HepG2 (cell line): ENCODE results near the gene KIF1C. TPM values are rescaled to one million over a fixed set of nuclear protein-coding genes. Genes with fewer than 3 reads are reported as not detected.

Experiments
- CCAR2 ChIP-seq: fragments of 200-400 bp; formaldehyde crosslinking; optimal IDR thresholded peaks from 2 replicates; pipeline ENCODE3; 2018; ENCODE audit warnings: low read depth, mild to moderate bottlenecking, low read length, moderate library complexity
- GABPA ChIP-seq, 2 experiments: IDR thresholded peaks; 2 replicates each; pipeline ENCODE4 v1.6.1; 2011 to 2016; ENCODE audit warnings: low read depth in 2 of 2, low read length in 1 of 2, missing biosample characterization in 1 of 2, missing genetic modification characterization in 1 of 2
- HMGXB4 ChIP-seq, 2 experiments: sonication (generic) in 1 of 2; formaldehyde crosslinking in 1 of 2; IDR thresholded peaks; 2 replicates each; pipeline versions ENCODE4 v1.4.0 to v1.6.1; 2018 to 2020; ENCODE audit warnings: missing genetic modification reagents in 2 of 2, borderline replicate concordance in 1 of 2, low read depth in 1 of 2, mild to moderate bottlenecking in 1 of 2, missing biosample characterization in 1 of 2
- MAFK ChIP-seq, 2 experiments: IDR thresholded peaks in 1 of 2; conservative IDR thresholded peaks in 1 of 2; 2 replicates each; pipeline ENCODE4 v1.6.1; 2011; ENCODE audit warnings: improper control_type of control experiment in 2 of 2, low read length in 2 of 2
- MED1 ChIP-seq: sonication (generic); formaldehyde crosslinking; IDR thresholded peaks from 2 replicates; pipeline ENCODE4 v1.4.0; 2020; ENCODE audit warnings: missing genetic modification reagents
- NFE2L2 ChIP-seq: fragments of 150-350 bp; IDR thresholded peaks from 2 replicates; pipeline ENCODE4 v1.6.1; 2014; ENCODE audit warnings: low read length
- NONO ChIP-seq, 2 experiments: fragments of 450-650 bp in 1 of 2; sonication (generic) in 1 of 2; formaldehyde crosslinking in 1 of 2; IDR thresholded peaks in 1 of 2; conservative IDR thresholded peaks in 1 of 2; 2 replicates each; pipeline versions ENCODE4 v1.6.1 to v1.8.0; 2017 to 2022; ENCODE audit warnings: mild to moderate bottlenecking in 1 of 2, missing genetic modification reagents in 1 of 2, moderate library complexity in 1 of 2
- PAWR ChIP-seq: sonication (generic); formaldehyde crosslinking; IDR thresholded peaks from 2 replicates; pipeline ENCODE4 v1.4.0; 2020; ENCODE audit warnings: missing genetic modification reagents, mild to moderate bottlenecking, borderline replicate concordance
- RAD21 ChIP-seq: fragments of 450-650 bp; formaldehyde crosslinking; IDR thresholded peaks from 2 replicates; pipeline ENCODE4 v1.5.0; 2020; ENCODE audit warnings: mild to moderate bottlenecking
- RXRB ChIP-seq: IDR thresholded peaks from 2 replicates; pipeline ENCODE4 v1.6.1; 2016; ENCODE audit warnings: borderline replicate concordance, missing genetic modification reagents, missing compliant biosample characterization
- SRF ChIP-seq: IDR thresholded peaks from 2 replicates; pipeline ENCODE4 v1.6.1; 2011; ENCODE audit warnings: mild to moderate bottlenecking, low read depth, low read length, moderate library complexity
- TAF1 ChIP-seq: sonication (generic); formaldehyde crosslinking; IDR thresholded peaks from 2 replicates; pipeline ENCODE4 v1.4.0; 2020; ENCODE audit warnings: missing genetic modification reagents
- XRCC5 ChIP-seq: fragments of 200-400 bp; formaldehyde crosslinking; optimal IDR thresholded peaks from 2 replicates; pipeline ENCODE3; 2017; ENCODE audit warnings: mild to moderate bottlenecking, low read length
- YY1 ChIP-seq: IDR thresholded peaks from 2 replicates; pipeline ENCODE4 v1.6.1; 2011; ENCODE audit warnings: low read length, low read depth, moderate library complexity, mild to moderate bottlenecking; ENCODE audit not compliant: insufficient read depth, insufficient replicate concordance
- ZFP41 ChIP-seq: sonication (generic); formaldehyde crosslinking; IDR thresholded peaks from 2 replicates; pipeline ENCODE4 v1.4.0; 2020; ENCODE audit warnings: mild to moderate bottlenecking, missing genetic modification reagents, borderline replicate concordance
- ZNF121 ChIP-seq: sonication (generic); formaldehyde crosslinking; IDR thresholded peaks from 2 replicates; pipeline ENCODE4 v1.5.0; 2020; ENCODE audit warnings: mild to moderate bottlenecking, missing genetic modification reagents
- ZNF225 ChIP-seq: sonication (generic); formaldehyde crosslinking; IDR thresholded peaks from 2 replicates; pipeline ENCODE4 v1.4.0; 2020; ENCODE audit warnings: mild to moderate bottlenecking, missing genetic modification reagents
- ZNF44 ChIP-seq: sonication (generic); formaldehyde crosslinking; IDR thresholded peaks from 2 replicates; pipeline ENCODE4 v1.5.1; 2020; ENCODE audit warnings: mild to moderate bottlenecking, missing genetic modification reagents
- ZNF547 ChIP-seq: sonication (generic); formaldehyde crosslinking; IDR thresholded peaks from 2 replicates; pipeline ENCODE4 v1.5.1; 2020; ENCODE audit warnings: mild to moderate bottlenecking, missing genetic modification reagents
- ZNF781 ChIP-seq: sonication (generic); formaldehyde crosslinking; IDR thresholded peaks from 2 replicates; pipeline ENCODE4 v1.5.1; 2020; ENCODE audit warnings: borderline replicate concordance, mild to moderate bottlenecking, missing genetic modification reagents; ENCODE audit errors: not compliant biosample characterization
- polyA plus RNA-seq, 8 experiments: library from polyadenylated mRNA; depleted of rRNA in 3 of 8; stranded (reverse) in 7 of 8; unstranded in 1 of 8; fragments of >200 nt; fragmentation: Illumina TruSeq in 4 of 8; extraction: Trizol in 4 of 8; gene quantifications; 2 replicates each; pipeline versions ENCODE4 v1.2.1 to v1.2.3, GENCODE V29; 2011 to 2016; ENCODE audit warnings: low read depth in 4 of 8, missing spikeins in 1 of 8, mixed read lengths in 1 of 8; ENCODE audit not compliant: insufficient read depth in 1 of 8
- total RNA-seq, 5 experiments: library from RNA; depleted of rRNA; stranded (reverse); fragments of >200 nt; fragmentation: Illumina TruSeq; extraction: Trizol; gene quantifications; 2 replicates each; pipeline ENCODE4 v1.2.3, GENCODE V29; 2016; ENCODE audit warnings: low read depth in 1 of 5
- TF ChIP-seq, protein P1 (sequence below): sonication (generic); formaldehyde crosslinking; IDR thresholded peaks from 2 replicates; pipeline ENCODE4 v1.5.1; 2020; ENCODE audit warnings: missing genetic modification reagents, mild to moderate bottlenecking, borderline replicate concordance
- TF ChIP-seq, protein P2 (sequence below): sonication (generic); formaldehyde crosslinking; IDR thresholded peaks from 2 replicates; pipeline ENCODE4 v1.5.1; 2020; ENCODE audit warnings: missing genetic modification reagents, mild to moderate bottlenecking, borderline replicate concordance

The KIF1C gene
- total and polyA plus RNA-seq, 2 of the 13 experiments (the other 11 are each of a cell fraction or from before 2014, with no cell fraction given) = 70.0 to 104 TPM

DNA sequence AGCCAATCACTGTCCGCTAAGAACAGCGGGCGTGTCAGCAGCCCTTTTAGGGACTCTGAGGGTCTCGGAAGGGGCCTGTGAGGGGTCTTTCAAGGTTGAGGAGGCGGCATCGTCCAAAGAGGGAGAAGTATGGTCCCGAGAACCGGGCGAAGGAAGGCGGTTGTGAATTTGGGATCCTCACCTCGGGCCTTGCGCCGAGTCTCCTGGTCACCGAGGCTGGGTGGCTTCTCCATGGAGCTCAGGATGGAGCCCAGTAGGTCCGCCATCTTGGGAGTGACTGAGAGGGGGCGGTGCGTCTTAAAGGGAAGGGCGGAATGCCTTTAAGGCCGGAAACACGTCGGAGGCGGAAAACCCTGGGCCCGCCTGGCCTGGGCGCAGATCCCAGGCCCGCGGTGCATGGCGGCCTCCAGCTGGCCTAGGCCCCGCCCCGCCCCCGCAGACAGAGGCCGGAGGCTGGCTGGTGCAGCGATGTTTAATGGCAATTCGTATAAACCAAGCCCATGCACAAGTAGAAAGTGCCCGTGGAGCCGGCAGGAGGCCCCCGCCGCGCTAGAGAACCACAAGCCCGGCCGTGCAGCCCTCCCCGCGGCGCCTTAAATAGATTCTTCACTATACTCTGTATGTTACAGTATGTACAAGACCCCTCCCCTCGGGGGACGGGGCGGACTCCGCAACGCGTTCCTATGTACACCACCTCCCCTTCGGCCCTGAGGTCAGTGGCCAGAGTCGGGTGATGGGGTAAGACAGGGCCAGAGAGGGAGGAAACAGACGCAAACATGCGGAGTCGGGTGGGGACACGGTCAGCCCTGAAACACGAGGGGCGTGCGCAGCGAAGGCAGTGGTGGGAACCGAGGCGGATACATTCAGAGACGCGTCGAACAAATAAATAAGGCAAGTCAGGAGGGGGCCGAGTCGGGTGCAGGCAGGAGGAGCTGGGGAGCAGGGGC, 29.9 kb upstream of the KIF1C start, which contains the start of gene SPAG7 (continued):
- TF ChIP-seq CCAR2 = no peak
- TF ChIP-seq MAFK (conservative IDR thresholded peaks at IDR 0.05 in 1 of 2, IDR thresholded peaks at IDR 0.05 in 1 of 2; ENCODE audit: low read length in 2 of 2) = no peak
- peak; percentile 38; the same call in 1 of the 2 replicates for TF ChIP-seq ZNF225 (CRISPR knock-in tag)
- no peak; the same call in none of the 2 replicates for TF ChIP-seq ZFP41
- no peak for TF ChIP-seq NONO (IDR thresholded peaks at IDR 0.05)
- TF ChIP-seq NONO (CRISPR knock-in tag; conservative IDR thresholded peaks at IDR 0.05) = no peak; the same call in none of the 2 replicates
- TF ChIP-seq ZNF121 (CRISPR knock-in tag) = peak; percentile 45; the same call in 1 of the 2 replicates
- TF ChIP-seq RAD21 (CRISPR knock-in tag) = peak; percentile 77
- peak; percentile 65 for TF ChIP-seq RXRB
- TF ChIP-seq, protein P1, sequence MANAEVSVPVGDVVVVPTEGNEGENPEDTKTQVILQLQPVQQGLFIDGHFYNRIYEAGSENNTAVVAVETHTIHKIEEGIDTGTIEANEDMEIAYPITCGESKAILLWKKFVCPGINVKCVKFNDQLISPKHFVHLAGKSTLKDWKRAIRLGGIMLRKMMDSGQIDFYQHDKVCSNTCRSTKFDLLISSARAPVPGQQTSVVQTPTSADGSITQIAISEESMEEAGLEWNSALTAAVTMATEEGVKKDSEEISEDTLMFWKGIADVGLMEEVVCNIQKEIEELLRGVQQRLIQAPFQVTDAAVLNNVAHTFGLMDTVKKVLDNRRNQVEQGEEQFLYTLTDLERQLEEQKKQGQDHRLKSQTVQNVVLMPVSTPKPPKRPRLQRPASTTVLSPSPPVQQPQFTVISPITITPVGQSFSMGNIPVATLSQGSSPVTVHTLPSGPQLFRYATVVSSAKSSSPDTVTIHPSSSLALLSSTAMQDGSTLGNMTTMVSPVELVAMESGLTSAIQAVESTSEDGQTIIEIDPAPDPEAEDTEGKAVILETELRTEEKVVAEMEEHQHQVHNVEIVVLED (CRISPR knock-in tag) = peak; percentile 74
- TF ChIP-seq TAF1 (CRISPR knock-in tag) = peak; percentile 92
- no peak for TF ChIP-seq ZNF781 (CRISPR knock-in tag)
- no peak; the same call in 1 of the 2 replicates for TF ChIP-seq ZNF547
- peak in 1 of 2 experiments; percentile 27; a peak in 2 of 4 replicates for TF ChIP-seq HMGXB4 (CRISPR knock-in tag; IDR thresholded peaks at IDR 0.05; ENCODE audit: borderline replicate concordance in 1 of 2, low read depth in 1 of 2)
- TF ChIP-seq XRCC5 = peak; percentile 45
- peak; percentile 25; the same call in 1 of the 2 replicates for TF ChIP-seq MED1 (CRISPR knock-in tag)
- no peak for TF ChIP-seq PAWR
- no peak for TF ChIP-seq NFE2L2
- TF ChIP-seq ZNF44 = no peak
- peak; percentile 57 for TF ChIP-seq GABPA (IDR thresholded peaks at IDR 0.05; ENCODE audit: low read depth, low read length)
- TF ChIP-seq GABPA (CRISPR knock-in tag; IDR thresholded peaks at IDR 0.05; ENCODE audit: low read depth) = peak; percentile 66; the same call in 1 of the 2 replicates
- TF ChIP-seq SRF = peak; percentile 95
- TF ChIP-seq YY1 = peak; percentile 97
- TF ChIP-seq, protein P2, sequence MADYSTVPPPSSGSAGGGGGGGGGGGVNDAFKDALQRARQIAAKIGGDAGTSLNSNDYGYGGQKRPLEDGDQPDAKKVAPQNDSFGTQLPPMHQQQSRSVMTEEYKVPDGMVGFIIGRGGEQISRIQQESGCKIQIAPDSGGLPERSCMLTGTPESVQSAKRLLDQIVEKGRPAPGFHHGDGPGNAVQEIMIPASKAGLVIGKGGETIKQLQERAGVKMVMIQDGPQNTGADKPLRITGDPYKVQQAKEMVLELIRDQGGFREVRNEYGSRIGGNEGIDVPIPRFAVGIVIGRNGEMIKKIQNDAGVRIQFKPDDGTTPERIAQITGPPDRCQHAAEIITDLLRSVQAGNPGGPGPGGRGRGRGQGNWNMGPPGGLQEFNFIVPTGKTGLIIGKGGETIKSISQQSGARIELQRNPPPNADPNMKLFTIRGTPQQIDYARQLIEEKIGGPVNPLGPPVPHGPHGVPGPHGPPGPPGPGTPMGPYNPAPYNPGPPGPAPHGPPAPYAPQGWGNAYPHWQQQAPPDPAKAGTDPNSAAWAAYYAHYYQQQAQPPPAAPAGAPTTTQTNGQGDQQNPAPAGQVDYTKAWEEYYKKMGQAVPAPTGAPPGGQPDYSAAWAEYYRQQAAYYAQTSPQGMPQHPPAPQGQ (CRISPR knock-in tag) = no peak
